RPMI8226 (cell line): Measurements from ENCODE around the gene STN1.

Experiments used
- DNase-seq: peaks from one replicate; pipeline ENCODE4 v3.0.0-alpha.2; 2015

Gene STN1

DNA sequence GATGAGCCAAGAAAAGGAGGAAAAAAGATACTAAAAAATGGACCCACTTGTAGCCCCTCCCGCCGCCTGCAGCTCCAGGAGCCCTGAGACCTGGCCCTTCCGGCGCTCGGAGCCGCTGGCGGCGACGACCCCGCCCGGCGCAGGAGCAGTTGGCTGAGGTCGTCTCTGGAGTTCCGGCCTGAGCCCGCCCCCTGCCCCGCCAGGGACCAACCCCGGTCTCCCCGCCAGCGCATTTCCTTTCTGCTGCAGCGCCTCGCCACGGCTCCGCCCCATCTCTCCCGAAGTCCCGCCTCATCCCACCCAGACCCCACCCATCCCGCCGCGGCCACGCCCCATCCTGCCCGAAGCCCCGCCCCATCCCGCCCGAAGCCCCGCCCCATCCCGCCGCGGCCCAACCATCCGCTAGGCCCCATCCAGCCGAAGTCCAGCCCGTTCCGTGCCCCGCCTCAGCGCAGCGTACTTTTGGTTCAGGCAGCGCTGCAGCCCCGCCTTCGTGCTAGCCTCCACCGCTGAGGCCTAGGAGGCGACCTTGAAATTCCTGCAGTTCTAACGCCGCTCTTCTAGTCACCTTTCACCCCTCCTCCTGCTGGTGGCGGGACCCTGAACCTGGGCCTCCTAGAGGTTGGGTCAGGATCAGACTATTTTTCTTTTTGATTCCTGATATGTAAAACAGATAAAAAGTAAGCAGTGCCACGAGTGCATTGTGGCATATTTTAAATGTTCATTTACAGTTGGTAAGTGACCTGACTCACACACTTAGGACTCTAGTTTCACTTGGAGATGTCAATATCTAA, at the start of gene STN1:
Gene STN1, minus strand, starts transcription at position 132 of the 794 bp plus-strand sequence. CDS start 590 bp downstream, outside the sequence.
- peak; percentile 94 for DNase-seq

DNA sequence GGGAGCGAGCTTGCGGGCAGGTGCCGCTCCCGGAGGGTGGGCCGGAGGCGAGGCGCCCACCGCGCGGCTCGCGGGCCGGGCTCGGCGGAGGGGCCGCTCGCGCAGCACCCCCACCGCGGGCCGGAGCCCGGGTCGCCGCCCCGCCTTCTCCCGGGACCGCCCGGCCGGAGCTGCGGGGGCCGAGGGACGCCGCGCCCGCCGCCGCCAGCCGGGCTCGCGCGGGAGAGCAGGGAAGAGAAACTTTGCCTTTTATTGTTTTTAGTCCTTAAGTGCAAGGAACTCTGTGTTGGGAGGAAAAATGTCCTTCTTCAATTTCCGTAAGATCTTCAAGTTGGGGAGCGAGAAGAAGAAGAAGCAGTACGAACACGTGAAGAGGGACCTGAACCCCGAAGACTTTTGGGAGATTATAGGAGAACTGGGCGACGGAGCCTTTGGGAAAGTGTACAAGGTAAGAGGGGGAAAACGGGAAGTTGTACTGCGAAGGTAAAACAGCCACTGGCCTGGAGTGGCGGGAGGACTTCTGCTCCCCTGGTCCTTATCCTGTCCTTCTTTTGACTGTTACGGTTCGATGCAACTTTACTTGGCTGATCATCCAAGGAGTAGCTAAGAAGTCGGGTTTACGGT, 49.6 kb upstream of the STN1 start:
- DNase-seq, result peak; percentile 18

DNA sequence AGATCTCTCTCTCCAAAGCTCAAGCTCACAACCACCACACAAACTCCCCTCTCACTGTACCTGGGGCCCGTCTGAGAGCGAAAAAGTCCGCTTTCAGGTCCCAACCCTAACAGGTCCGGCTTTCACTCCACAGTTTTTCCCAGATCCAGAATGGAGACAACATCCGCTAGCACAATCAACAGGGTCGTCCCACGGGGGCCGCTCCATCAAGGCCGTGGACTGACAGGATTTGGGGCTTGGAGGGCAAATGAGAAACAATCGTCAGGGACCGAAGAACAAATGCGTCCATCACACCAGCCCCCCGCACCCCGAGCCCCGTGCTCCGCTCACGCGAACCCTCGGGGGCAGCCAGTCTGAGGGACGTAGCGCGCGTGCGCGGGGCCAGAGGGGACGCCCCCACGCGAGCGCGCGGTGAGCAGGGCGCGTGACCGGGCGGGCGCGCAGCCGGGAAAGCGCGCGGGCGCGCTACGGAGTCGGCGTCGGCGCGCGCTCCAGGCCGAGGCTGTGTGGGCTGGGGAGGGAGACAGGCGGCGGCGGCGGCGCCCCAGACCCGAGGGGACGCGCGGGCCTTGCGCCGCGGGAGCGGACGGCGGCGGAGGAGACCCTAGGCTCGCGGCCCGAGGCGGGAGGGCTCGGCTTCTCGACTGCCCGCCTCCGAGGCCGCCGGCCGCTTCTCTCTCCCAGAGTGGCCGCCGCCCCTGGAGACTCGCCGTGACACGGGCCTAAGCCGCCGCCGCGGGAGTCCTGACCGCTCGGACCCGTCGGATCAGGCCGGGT, 48.9 kb upstream of the STN1 start, which contains the start of gene SLK:
Gene SLK, plus strand, starts transcription at position 470 of the 777 bp plus-strand sequence. CDS start 606 bp downstream, outside the sequence.
- peak; percentile 84 for DNase-seq

- no peak for DNase-seq
Observed at GRCh38 chr10:103960103-103960502, 42.1 kb upstream of the STN1 start.

DNA sequence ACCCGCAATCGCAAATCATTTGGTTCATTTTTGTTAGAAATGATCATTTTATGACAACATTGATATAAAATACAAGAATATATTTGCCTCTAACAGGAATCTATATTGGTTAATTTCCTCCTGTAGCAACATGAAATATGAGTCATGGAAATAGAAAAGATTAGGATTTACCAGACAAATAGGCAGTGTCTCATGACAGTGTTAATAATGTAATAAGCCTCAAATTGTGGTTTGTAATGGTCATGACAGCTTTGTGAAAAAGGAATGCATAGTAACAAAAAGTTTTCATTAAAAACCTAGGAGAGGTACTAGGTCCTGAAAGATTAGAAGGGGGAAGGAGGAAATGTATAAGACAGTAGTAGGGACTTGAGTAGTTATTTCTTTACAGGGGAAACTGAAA, 41.0 kb upstream of the STN1 start:
- DNase-seq, result no peak

GRCh38 chr10:103954543-103954942, 36.6 kb upstream of the STN1 start:
- no peak for DNase-seq

GRCh38 chr10:103951942-103952341, 34.0 kb upstream of the STN1 start:
- DNase-seq, result no peak

GRCh38 chr10:103951183-103951582, 33.2 kb upstream of the STN1 start:
- DNase-seq, result no peak

GRCh38 chr10:103949728-103950127, 31.7 kb upstream of the STN1 start:
- DNase-seq, result no peak

- DNase-seq, result no peak
Observed at GRCh38 chr10:103947799-103948516, 30.0 kb upstream of the STN1 start.

GRCh38 chr10:103942866-103943265, 24.9 kb upstream of the STN1 start:
- no peak for DNase-seq

- DNase-seq, result no peak
Observed at GRCh38 chr10:103941801-103942200, 23.8 kb upstream of the STN1 start.

DNA sequence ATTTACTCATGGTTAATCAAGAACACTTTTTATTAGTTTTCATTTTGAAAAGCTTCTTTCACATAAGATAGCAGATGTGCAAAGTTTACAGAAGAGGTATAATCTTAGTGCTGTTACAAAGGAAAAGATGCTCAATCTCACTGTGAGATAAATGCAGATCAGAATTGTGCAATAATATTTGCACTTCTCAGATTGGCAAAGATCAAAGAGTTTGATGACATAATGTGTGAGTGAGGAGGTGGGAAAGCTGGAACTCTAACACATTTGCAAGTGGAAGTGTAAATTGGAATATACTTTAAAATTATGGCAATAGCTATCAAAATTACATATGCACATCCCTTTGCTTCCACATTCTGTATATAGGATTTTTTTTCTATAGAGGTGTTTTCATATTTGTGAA, 21.5 kb upstream of the STN1 start:
- DNase-seq, result no peak

DNA sequence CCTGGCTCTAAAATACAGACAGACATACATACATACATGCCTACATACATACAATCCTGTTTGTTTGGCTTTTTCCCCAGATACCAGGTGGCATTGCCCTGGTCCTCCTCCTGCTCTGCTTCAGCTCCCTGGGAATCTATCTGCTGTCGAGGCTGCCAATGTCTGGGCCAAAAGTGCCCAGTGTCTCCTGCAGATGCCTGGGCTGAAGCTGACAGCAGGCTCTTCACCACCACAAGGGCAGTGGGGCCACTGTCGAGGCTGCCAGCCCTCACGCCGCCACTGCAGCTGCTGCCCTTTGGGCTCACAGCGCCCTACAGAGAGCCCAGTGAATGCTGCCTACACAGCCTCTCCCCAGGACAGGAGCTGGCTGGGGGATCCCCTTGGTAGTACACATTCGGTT, 18.0 kb upstream of the STN1 start:
- peak; percentile 5 for DNase-seq

DNA sequence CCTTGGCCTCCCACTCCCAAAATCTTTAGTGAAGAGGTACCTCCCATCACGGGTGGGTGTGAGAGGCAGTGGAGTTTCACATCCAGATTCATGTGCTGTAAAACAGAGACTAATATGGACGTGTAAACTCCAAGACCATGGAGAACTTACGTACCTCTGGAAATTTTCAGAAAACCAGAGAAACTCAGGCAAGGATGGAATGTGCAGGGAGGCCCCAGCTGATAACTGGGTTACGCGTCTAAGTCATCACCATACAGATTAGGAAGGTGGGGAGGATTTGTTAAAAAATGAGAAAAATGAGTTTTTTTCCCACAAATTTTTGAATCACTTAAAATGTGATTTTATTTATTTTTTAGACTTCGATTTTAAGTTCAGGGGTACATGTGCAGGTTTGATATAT, 16.3 kb upstream of the STN1 start:
- DNase-seq, result no peak

GRCh38 chr10:103933557-103934121, 15.7 kb upstream of the STN1 start:
- no peak for DNase-seq

DNA sequence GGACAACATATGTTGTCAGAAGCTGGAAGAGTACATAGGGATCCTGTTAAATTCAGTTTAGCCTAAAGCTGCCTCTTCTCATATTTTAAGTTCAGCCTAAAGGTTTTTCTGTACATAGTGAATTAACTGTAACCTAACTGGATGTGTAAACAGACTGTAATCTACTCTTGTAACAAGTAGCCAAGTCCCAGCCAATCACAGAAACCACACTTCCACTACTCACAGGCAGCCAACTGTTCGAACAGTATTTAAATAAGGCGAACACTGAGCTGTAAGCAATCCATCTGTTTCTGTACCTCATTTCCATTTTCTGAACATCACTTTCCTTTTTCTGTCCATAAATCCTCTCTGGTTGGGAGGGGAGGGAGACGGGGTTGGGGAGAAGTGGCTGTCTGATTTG, 15.0 kb upstream of the STN1 start:
- DNase-seq, result no peak

GRCh38 chr10:103932271-103932670, 14.3 kb upstream of the STN1 start:
- no peak for DNase-seq

GRCh38 chr10:103931603-103932002, 13.6 kb upstream of the STN1 start:
- no peak for DNase-seq

DNA sequence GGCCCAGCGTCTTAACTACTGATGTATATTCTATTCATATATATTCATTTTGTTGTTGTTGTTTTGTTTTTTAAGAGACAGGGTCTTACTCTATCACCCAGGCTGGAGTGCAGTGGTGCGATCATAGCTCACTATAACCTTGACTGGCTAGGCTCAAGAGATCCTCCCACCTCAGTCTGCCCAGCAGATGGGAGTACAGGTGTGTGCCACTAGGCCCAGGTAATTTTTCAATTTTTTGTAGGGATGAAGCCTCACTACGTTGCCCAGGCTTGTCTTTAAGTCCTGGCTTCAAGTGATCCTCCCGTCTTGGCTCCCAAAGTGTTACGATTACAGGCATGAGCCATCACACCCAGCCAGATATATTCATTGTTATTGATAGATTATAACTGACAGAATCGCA, 12.9 kb upstream of the STN1 start:
- DNase-seq, result no peak

DNA sequence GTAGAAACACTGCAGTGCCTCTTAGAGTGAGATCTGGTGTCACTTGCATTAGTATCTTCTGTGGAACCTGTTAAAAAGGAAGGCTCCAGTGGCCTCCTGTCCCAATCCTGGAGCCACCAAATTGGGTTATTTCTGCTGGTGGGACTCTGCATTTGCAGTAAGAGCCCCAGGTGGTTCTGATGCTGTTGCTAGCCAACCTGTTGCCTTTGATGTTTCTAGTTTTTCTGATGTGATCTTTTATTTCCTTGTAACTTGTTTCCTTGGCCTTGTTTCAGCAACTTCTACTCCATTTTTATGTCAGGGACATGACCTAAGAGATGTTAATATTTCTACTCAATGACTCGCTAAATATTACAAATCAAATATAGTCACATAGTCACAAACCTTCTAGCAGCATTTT, 12.5 kb upstream of the STN1 start:
- DNase-seq, result no peak

- no peak for DNase-seq
Observed at GRCh38 chr10:103929381-103929921, 11.5 kb upstream of the STN1 start.
